OCI-LY7 (cell line): ENCODE measurements around the gene WASF3. TPM values are rescaled to one million over a fixed set of nuclear protein-coding genes. Genes with fewer than 3 reads are reported as not detected.
A peak's percentile ranks its signal among the peaks of the same experiment; 100 is the strongest.

Experiments used
- BruUV-seq: library from RNA; stranded (reverse); fragments of 400-500 nt; replicated peaks from 2 replicates; lab custom pipeline; 2021; lab: Mats Ljungman, UMichigan
- CTCF ChIA-PET: fragments of 300-600 bp; sonication (Branson Sonifier 250); formaldehyde crosslinking; loops from one replicate; lab custom pipeline; 2022; ENCODE audit warnings: antibody characterized with exemption; ENCODE audit not compliant: unreplicated experiment; lab: Charles Lee
- POLR2A ChIA-PET: fragments of 300-600 bp; sonication (Branson Sonifier 250); formaldehyde crosslinking; loops from one replicate; lab custom pipeline; 2022; ENCODE audit warnings: antibody characterized with exemption; lab: Charles Lee
- DNase-seq: peaks from one replicate; pipeline ENCODE4 v3.0.0-alpha.2; 2015; ENCODE audit warnings: low spot score
- H2AFZ ChIP-seq: fragments of 200-600 bp; sonication (generic), shearing (Covaris generic); 2 replicates; pipeline ENCODE4 v1.6.1; 2014; ENCODE audit warnings: mild to moderate bottlenecking, antibody characterized with exemption, low read length, moderate library complexity
- H3K27ac ChIP-seq: fragments of 200-600 bp; sonication (generic); 2 replicates; pipeline ENCODE4 v1.5.1; 2014; ENCODE audit warnings: mixed run types, low read depth, mild to moderate bottlenecking, moderate library complexity, low read length, inconsistent platforms; ENCODE audit not compliant: poor library complexity, severe bottlenecking
- H3K36me3 ChIP-seq: fragments of 200-600 bp; sonication (generic); 2 replicates; pipeline ENCODE4 v1.6.1; 2014; ENCODE audit warnings: mild to moderate bottlenecking, antibody characterized with exemption, low read length, moderate library complexity, mixed read lengths; ENCODE audit not compliant: insufficient read depth
- H3K4me1 ChIP-seq: fragments of 200-600 bp; sonication (generic); 2 replicates; pipeline ENCODE4 v1.5.1; 2014; ENCODE audit warnings: mild to moderate bottlenecking, low read length; ENCODE audit not compliant: insufficient read depth, poor library complexity, severe bottlenecking
- H3K4me2 ChIP-seq: fragments of 200-600 bp; sonication (generic); 2 replicates; pipeline ENCODE4 v1.6.1; 2014; ENCODE audit warnings: mild to moderate bottlenecking, low read length
- H3K4me3 ChIP-seq: fragments of 200-600 bp; sonication (generic); 2 replicates; pipeline ENCODE4 v1.5.1; 2014; ENCODE audit warnings: mild to moderate bottlenecking, low read depth, low read length; ENCODE audit not compliant: poor library complexity, severe bottlenecking
- H3K79me2 ChIP-seq: fragments of 200-600 bp; sonication (generic); 2 replicates; pipeline ENCODE4 v1.6.1; 2016; ENCODE audit warnings: low read depth, mild to moderate bottlenecking, low read length, moderate library complexity, mixed read lengths; ENCODE audit not compliant: insufficient read depth
- H3K9me2 ChIP-seq: fragments of 200-600 bp; sonication (generic); 2 replicates; pipeline ENCODE4 v1.6.1; 2016; ENCODE audit warnings: mild to moderate bottlenecking, low read length, mixed read lengths; ENCODE audit not compliant: insufficient read depth
- H3K9me3 ChIP-seq: fragments of 200-600 bp; sonication (generic); 2 replicates; pipeline ENCODE4 v1.6.1; 2014; ENCODE audit warnings: mild to moderate bottlenecking, mixed run types, low read length, mixed read lengths
- H4K20me1 ChIP-seq: fragments of 200-600 bp; sonication (generic); 2 replicates; pipeline ENCODE4 v1.6.1; 2014; ENCODE audit warnings: mild to moderate bottlenecking, antibody characterized with exemption, low read length, moderate library complexity, mixed read lengths; ENCODE audit not compliant: insufficient read depth
- EZH2phosphoT487 ChIP-seq: fragments of 200-600 bp; sonication (generic); IDR thresholded peaks from 2 replicates; pipeline ENCODE4 v1.6.1; 2018; ENCODE audit warnings: low read depth, borderline replicate concordance, mild to moderate bottlenecking, mixed run types, antibody characterized with exemption, low read length, moderate library complexity, mixed read lengths
- intact Hi-C: fragments of 100-400 bp; cut with micrococcal nuclease; formaldehyde crosslinking; loops from one replicate; pipeline ENCODE4 v1.10.0; 2022; ENCODE audit not compliant: unreplicated experiment
- total RNA-seq, 2 experiments: library from RNA; depleted of rRNA in 1 of 2; stranded (reverse); fragments of >200 nt in 1 of 2; shearing (Covaris generic) in 1 of 2; gene quantifications; 2 replicates each; pipeline ENCODE4 v1.2.3, GENCODE V29; 2014 to 2022
- TF ChIP-seq, protein P1 (sequence below): fragments of 200-600 bp; sonication (generic); conservative IDR thresholded peaks from 2 replicates; pipeline ENCODE4 v1.5.1; 2014; ENCODE audit warnings: mild to moderate bottlenecking, antibody characterized with exemption, low read length, moderate library complexity, mixed read lengths

Gene WASF3
- total RNA-seq, 2 experiments from 2014 or later = 0.17 to 0.19 TPM

DNA sequence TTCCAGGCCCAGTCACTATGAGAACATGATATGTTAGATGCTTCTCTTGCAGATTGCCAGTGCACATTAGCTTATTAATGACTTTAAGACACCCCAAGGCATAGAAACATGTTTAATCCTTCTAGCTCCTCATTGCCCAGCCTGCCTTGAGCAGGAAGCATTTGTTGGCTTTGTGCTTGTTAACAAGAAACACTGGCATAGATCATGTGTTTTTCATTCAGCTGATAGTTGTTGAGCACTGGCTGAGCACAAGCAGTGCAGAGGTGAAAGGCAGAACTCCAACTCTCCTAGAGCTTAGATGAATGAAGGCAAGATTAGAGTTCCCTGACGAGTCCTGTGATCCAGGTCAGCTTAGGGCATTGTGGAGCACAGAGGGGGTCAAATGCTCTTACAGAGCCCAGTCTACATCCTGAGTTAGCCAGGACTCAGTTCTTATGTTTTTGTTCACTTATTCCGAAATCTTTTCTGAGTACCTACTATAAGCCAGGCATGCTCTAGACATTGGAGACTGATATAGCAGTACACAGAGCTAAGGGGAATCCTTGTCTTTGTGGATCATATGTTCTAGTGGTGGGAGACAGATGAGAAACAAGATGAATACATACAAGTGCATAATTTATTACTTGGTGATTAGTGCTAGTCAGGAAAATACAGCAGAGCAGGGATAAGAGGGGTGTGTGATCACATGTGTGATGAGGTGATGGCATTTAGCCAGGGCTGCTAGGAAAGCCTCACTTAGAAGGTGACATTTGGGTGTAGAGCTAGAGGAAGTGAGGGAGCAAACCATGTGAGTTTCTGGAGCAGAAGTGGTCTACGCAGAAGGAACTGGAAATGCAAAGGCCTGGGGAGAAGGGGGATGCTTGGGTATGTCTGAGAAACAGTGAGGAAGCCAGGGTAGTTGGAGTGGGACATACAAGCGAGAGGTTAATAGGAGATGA is 101.2 kb downstream of the WASF3 start:
- Histone ChIP-seq H3K4me2 (no peak overlapping the region), H3K9me2 (no peaks in the 10 kb centered on the region), H3K79me2 (no peaks in the 10 kb centered on the region), H3K36me3 (no peaks in the 10 kb centered on the region), H4K20me1 (no peaks in the 10 kb centered on the region), H3K4me3 (no peak overlapping the region), H3K4me1 (peaks cover 36% of the 10 kb centered on the region), H3K9me3 (no peaks in the 10 kb centered on the region), H2AFZ (no peak overlapping the region), H3K27ac (no peak overlapping the region)
- no TSS peak for BruUV-seq
- intact Hi-C loops = no loop called here
- ChIA-PET POLR2A (interaction anchor here (1.5 kb wide), 1 partner anchor 29 kb away, joined by 5 read pairs; no protein-coding TSS in a partner anchor), CTCF (interaction anchor here (0.5 to 1.2 kb wide), 2 partner anchors 23 to 198 kb away, joined by 3 read pairs; no protein-coding TSS in a partner anchor)
- TF ChIP-seq, protein P1, sequence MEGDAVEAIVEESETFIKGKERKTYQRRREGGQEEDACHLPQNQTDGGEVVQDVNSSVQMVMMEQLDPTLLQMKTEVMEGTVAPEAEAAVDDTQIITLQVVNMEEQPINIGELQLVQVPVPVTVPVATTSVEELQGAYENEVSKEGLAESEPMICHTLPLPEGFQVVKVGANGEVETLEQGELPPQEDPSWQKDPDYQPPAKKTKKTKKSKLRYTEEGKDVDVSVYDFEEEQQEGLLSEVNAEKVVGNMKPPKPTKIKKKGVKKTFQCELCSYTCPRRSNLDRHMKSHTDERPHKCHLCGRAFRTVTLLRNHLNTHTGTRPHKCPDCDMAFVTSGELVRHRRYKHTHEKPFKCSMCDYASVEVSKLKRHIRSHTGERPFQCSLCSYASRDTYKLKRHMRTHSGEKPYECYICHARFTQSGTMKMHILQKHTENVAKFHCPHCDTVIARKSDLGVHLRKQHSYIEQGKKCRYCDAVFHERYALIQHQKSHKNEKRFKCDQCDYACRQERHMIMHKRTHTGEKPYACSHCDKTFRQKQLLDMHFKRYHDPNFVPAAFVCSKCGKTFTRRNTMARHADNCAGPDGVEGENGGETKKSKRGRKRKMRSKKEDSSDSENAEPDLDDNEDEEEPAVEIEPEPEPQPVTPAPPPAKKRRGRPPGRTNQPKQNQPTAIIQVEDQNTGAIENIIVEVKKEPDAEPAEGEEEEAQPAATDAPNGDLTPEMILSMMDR = no peak
- TF ChIP-seq EZH2phosphoT487 = no peak
- DNase-seq = no peak

DNA sequence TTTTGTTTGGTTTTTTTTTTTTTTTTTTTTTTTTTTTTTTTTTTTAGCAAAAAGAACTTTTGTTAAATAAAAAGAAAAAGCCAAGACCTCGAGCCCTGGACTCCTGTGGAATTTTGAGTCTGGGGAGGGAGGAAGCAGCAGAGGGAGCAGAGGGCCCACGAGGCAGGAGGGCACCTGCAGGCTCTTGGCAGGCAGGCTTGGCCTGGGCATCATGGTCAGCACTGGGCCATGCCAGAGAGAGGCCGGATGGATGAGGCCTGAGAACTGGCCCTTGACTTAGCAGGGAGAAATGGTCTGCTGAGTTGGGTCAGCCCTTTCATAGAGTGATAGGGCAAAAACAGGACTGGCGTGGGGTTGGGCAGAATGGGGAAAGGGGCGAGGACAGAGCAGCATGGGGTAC is 102.7 kb downstream of the WASF3 start:
- H4K20me1 ChIP-seq = no peaks in the 10 kb centered on the region
- BruUV-seq = no TSS peak
- H3K4me2 ChIP-seq = no peak overlapping the region
- H3K27ac ChIP-seq = no peak overlapping the region
- H3K9me2 ChIP-seq = no peaks in the 10 kb centered on the region
- ChIA-PET CTCF (no interaction called here), POLR2A (interaction anchor here (0.6 to 1.5 kb wide), 3 partner anchors 28 to 1216 kb away, joined by 4 to 8 read pairs (median 5); no protein-coding TSS in a partner anchor)
- TF ChIP-seq EZH2phosphoT487 = no peak
- TF ChIP-seq, protein P1 = no peak
- H3K9me3 ChIP-seq = no peaks in the 10 kb centered on the region
- no peak for DNase-seq
- intact Hi-C loops = no loop called here
- peaks cover 50% of the 10 kb centered on the region for H3K4me1 ChIP-seq
- H2AFZ ChIP-seq = peak overlapping the region; percentile 78; the same call in 1 of the 2 replicates
- no peak overlapping the region for H3K4me3 ChIP-seq
- H3K79me2 ChIP-seq = no peaks in the 10 kb centered on the region
- no peaks in the 10 kb centered on the region for H3K36me3 ChIP-seq
